K562 treated with DMSO at 1 percent for 12 hours (cell line): Measurements from ENCODE around the gene NEFH. TPM values are rescaled to one million over a fixed set of nuclear protein-coding genes. Genes with fewer than 3 reads are reported as not detected.

Source experiments
- total RNA-seq: library from RNA; unstranded; fragments of 300-600 nt; gene quantifications from 2 replicates; pipeline ENCODE4 v1.2.3, GENCODE V29; 2022; ENCODE audit not compliant: insufficient read depth

The NEFH gene, protein sequence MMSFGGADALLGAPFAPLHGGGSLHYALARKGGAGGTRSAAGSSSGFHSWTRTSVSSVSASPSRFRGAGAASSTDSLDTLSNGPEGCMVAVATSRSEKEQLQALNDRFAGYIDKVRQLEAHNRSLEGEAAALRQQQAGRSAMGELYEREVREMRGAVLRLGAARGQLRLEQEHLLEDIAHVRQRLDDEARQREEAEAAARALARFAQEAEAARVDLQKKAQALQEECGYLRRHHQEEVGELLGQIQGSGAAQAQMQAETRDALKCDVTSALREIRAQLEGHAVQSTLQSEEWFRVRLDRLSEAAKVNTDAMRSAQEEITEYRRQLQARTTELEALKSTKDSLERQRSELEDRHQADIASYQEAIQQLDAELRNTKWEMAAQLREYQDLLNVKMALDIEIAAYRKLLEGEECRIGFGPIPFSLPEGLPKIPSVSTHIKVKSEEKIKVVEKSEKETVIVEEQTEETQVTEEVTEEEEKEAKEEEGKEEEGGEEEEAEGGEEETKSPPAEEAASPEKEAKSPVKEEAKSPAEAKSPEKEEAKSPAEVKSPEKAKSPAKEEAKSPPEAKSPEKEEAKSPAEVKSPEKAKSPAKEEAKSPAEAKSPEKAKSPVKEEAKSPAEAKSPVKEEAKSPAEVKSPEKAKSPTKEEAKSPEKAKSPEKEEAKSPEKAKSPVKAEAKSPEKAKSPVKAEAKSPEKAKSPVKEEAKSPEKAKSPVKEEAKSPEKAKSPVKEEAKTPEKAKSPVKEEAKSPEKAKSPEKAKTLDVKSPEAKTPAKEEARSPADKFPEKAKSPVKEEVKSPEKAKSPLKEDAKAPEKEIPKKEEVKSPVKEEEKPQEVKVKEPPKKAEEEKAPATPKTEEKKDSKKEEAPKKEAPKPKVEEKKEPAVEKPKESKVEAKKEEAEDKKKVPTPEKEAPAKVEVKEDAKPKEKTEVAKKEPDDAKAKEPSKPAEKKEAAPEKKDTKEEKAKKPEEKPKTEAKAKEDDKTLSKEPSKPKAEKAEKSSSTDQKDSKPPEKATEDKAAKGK
- total RNA-seq: 1.1 and 2.1 TPM in 2 replicates

DNA sequence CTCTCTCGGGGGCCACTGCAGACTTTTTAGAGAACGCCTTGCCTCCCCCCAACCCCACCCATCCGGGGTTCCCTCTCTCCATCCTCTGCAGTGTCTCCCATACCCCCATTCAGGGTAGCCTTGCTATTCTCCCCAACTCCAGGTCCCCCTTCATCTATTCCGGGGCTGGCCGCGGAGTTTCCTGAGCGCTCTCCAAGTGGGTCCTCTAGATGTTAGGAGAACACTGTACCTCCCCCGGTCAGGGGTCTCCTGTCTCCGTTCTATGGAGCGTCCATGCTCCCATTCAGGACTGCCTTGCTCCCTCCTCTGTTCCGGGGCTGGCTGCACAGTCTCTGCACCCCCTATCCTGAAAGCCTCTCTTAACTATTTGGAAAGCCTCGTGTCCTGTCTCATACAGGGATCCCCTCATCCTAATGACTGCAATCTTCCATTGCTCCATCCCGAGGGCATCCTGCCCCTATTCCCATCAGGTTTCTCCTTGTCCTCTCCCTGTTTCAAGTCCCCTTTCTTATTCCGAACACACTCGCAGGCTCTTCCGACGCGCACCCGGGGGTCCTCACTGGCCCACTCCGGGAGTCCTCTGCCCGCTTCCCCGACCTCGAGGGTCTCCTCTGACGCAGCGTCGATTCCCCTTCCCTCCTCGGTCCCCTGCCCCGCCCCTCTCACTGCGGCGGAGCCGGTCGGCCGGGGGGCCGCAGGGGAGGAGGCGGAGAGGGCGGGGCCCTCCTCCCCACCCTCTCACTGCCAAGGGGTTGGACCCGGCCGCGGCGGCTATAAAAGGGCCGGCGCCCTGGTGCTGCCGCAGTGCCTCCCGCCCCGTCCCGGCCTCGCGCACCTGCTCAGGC lies at the start of gene NEFH:
NEFH (plus strand) TSS at position 802 of the 845 bp plus-strand sequence. CDS start 45 bp downstream, outside the sequence.

DNA sequence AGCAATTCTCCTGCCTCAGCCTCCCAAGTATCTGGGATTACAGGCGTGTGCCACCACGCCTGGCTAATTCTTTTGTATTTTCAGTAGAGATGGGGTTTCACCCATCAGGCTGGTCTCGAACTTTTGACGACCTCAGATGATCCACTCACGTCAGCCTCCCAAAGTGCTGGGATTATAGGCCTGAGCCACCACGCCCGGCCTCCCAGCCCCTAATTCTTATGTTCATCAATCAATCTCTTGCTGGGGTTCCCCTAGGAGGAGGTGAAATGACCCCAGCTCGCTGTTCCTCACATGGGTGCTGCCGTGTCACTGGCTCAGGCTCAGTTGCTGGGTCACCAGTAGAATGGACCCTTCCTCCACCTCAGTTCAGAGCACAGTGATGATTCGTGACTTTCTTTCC lies 41.7 kb upstream of the NEFH start, which contains the start of gene RFPL1:
RFPL1 (plus strand) TSS at position 301 of the 400 bp plus-strand sequence.

Other genes with a start within 250 kb of the NEFH start
- gene RHBDD3, start 212.2 kb upstream of the NEFH start, total RNA-seq: 33.9 and 42.8 TPM in 2 replicates
- 115 and 178 TPM in 2 replicates for gene EWSR1, start 211.9 kb upstream of the NEFH start, total RNA-seq
- gene GAS2L1, start 173.6 kb upstream of the NEFH start, total RNA-seq: 16.9 and 19.3 TPM in 2 replicates
- gene RASL10A, start 164.5 kb upstream of the NEFH start, total RNA-seq: not detected in 2 replicates
- 48.4 and 67.3 TPM in 2 replicates for gene AP1B1, start 91.6 kb upstream of the NEFH start, total RNA-seq
- not detected in 2 replicates for gene RFPL1, start 41.6 kb upstream of the NEFH start, total RNA-seq
- 28.6 and 42.2 TPM in 2 replicates for gene THOC5, start 73.5 kb downstream of the NEFH start, total RNA-seq
- 19.6 and 25.8 TPM in 2 replicates for gene NIPSNAP1, start 100.9 kb downstream of the NEFH start, total RNA-seq
- 5.7 and 10.4 TPM in 2 replicates for gene NF2, start 123.4 kb downstream of the NEFH start, total RNA-seq
- gene CABP7, start 239.8 kb downstream of the NEFH start, total RNA-seq: not detected in 2 replicates